HS-27A (cell line): ENCODE results near the gene DMRTC2.

Experiments
- DNase-seq: peaks from one replicate; pipeline ENCODE4 v3.0.0-alpha.2; 2012; ENCODE audit warnings: low read depth, missing footprints

The DMRTC2 gene

DNA sequence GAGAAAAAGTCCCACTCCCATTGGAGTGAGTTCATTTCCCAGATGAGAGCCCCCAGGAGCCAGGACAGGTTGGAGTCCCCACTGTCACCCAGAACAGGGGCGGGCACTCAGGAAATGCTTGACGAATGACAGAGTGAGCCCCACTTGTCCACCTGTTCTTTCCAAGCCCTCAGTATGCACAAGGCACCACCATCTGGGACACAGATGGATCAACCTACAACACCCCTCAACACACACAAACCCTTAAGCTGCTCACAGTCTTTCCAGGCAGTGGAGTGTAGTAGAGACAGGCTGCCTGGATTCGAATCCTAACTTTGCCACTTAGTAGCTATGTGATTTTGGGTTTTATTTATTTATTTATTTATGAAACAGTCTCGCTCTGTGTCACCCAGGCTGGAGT is 46.1 kb downstream of the DMRTC2 start:
- DNase-seq = no peak

DNA sequence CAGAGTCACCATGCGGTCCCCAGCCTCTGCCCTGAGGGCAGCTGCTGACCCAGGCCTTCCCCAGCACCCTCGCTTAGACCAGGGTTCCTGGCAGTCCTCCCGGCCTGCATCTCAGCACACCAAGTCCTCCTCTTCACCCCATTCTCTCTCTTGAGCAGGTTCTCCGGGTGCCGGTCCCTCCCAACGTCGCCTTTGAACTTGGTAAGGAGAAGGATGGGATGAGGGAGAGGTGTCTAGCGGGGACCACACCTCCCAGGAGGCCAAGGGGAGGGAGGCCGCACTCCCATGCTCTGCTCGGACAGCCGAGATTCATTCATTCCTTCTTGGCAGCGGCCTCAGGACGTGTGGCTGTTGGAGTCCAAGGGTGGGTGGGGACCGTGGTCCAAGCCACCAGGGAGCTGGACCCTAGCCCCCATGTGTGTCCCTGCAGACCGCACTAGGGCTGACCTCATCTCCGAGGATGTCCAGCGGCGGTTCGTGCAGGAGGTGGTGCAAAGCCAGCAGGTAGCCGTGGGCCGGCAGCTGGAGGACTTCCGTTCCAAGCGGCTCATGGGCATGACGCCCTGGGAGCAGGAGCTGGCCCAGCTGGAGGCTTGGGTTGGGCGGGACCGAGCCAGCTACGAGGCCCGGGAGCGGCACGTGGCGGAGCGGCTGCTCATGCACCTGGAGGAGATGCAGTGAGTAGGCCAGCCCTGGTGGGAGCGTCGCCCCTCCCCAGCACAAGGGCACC is 47.5 kb downstream of the DMRTC2 start:
- no peak for DNase-seq

DNA sequence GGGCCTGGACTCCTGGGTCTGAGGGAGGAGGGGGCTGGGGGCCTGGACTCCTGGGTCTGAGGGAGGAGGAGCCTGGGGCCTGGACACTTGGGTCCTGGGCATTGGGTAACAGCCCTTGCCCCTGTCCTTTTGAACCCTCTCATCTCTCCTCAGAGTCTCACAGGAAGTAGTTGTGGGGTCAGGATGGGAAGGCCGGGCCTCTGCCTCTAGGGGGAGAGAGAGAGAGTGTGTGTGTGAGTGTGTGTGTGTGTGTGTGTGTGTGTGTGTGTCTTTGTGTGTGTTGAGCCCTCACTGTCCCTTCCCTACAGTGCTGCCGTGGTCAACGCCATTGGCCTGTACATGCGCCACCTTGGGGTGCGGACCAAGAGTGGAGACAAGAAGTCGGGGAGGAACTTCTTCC is 49.1 kb downstream of the DMRTC2 start:
- DNase-seq = no peak

- DNase-seq = no peak
Measured at GRCh38 chr19:41894350-41894749, 49.5 kb downstream of the DMRTC2 start.

DNA sequence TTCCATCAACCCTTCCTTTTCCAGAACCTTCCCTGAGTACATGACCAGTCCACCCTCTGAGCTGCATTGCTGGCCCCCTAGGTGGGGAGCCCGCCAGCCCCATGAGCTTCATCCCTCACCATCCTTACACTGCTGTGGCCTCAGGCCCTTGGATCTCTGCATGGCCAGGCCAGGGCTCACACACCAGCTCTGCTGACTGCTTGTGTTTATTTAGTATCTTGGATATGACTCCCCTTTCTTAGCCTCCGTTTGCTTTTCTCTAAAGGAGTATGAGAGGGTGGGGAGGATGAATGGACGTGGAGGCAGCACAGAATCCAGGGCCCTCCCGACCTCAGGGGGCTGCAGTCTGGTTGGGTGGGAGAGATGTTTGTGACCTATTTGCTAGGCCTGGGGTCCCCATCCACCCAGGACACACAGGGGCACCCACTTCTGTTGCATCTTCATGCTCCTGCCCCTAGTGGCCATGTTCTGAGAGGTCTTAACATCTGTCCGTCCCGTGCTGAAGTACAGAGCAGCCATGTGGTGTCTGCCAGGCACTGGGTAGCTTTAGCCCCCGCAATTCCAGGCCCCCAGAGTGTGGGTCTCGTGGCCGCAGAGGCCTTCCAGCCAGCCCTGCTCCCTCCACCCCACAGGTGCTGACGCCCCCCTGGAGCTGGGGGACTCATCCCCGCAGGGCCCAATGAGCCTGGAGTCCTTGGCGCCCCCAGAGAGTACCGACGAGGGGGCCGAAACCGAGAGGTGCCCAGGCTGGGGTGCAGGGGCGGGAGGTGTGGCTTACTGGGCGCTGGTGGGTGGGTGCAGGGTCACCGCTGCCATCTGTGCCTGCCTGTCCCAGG is 51.1 kb downstream of the DMRTC2 start:
- no peak for DNase-seq

- no peak for DNase-seq
Measured at GRCh38 chr19:41896581-41896942, 51.7 kb downstream of the DMRTC2 start.

GRCh38 chr19:41897181-41897580 is 52.3 kb downstream of the DMRTC2 start:
- DNase-seq = no peak

DNA sequence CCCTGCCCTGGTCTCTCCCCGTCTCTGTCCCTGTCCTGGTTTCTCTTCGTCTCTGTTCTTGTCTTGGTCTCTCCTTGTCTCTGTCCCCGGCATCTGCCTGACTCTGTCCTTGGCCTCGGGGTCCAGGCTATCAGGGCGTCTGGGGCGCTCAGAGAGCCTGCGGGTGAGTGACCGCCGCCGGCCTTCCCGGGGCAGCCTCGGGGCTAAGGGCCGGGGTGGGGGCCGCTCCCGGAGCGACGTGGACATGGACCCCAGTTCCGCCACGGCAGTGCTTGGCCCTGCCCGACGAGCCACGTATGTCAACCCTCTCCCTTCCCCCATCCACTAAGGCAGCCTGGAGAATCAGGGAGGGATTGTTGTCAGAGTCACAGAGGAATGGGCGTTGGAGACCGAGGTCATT is 53.0 kb downstream of the DMRTC2 start:
- no peak for DNase-seq

GRCh38 chr19:41898235-41898634 is 53.4 kb downstream of the DMRTC2 start:
- DNase-seq = no peak
